Amniotic epithelial cell (primary cell): Measurements from ENCODE around the gene USP10.

ENCODE experiments used
- DNase-seq: peaks from one replicate; pipeline ENCODE4 v3.0.0-alpha.2; 2010; ENCODE audit warnings: low read depth

USP10 gene

GRCh38 chr16:84823484-84823883, 123.7 kb downstream of the USP10 start:
- DNase-seq = peak; percentile 89

GRCh38 chr16:84823926-84824325, 124.1 kb downstream of the USP10 start:
- DNase-seq = no peak

GRCh38 chr16:84825896-84826557, 126.2 kb downstream of the USP10 start:
- DNase-seq = peak; percentile 67

GRCh38 chr16:84826558-84826941, 126.8 kb downstream of the USP10 start:
- peak; percentile 97 for DNase-seq

GRCh38 chr16:84827131-84827574, 127.4 kb downstream of the USP10 start:
- DNase-seq = peak; percentile 67

GRCh38 chr16:84827897-84828296, 128.1 kb downstream of the USP10 start:
- DNase-seq = no peak

GRCh38 chr16:84828322-84828721, 128.5 kb downstream of the USP10 start:
- peak; percentile 87 for DNase-seq
